HCT116 (cell line): ENCODE results near the gene ANKRA2. TPM values are rescaled to one million over a fixed set of nuclear protein-coding genes. Genes with fewer than 3 reads are reported as not detected.

ENCODE experiments used
- ATAC-seq: fragments of 200-7000 bp; cut with Tn5 transposase; 2 replicates; pipeline ENCODE4 v1.9.1; 2020; ENCODE audit warnings: mild to moderate bottlenecking, moderate library complexity
- BruUV-seq: library from RNA; stranded (reverse); fragments of 400-500 nt; replicated peaks from 2 replicates; lab custom pipeline; 2021; lab: Mats Ljungman, UMichigan
- CTCF ChIA-PET: fragments of 300-600 bp; sonication (Branson Sonifier 250); formaldehyde crosslinking; loops from one replicate; lab custom pipeline; 2021; ENCODE audit warnings: antibody characterized with exemption; lab: Charles Lee
- POLR2A ChIA-PET: fragments of 300-600, 350-600 bp; sonication (Branson Sonifier 250); formaldehyde crosslinking; loops from one replicate; lab custom pipeline; 2021; ENCODE audit warnings: antibody characterized with exemption; lab: Charles Lee
- RAD21 ChIA-PET, 2 experiments: fragments of 300-600 bp; sonication (Branson Sonifier 250); formaldehyde crosslinking; loops; one replicate each; lab custom pipeline; 2023; ENCODE audit warnings: low total read pairs in 2 of 2; ENCODE audit not compliant: uncharacterized antibody in 2 of 2, unreplicated experiment in 2 of 2, low non-redundant PET in 1 of 2; lab: Charles Lee
- DNase-seq: peaks from one replicate; pipeline ENCODE4 v3.0.0-alpha.2; 2010; ENCODE audit warnings: low read depth, low spot score
- H2AFZ ChIP-seq: fragments of 200-600 bp; shearing (Covaris generic), sonication (generic); 2 replicates; pipeline ENCODE4 v1.6.1; 2017; ENCODE audit warnings: low read depth, mixed run types, mixed read lengths, antibody characterized with exemption, low read length; ENCODE audit not compliant: poor library complexity, severe bottlenecking
- H3K27ac ChIP-seq: 2 replicates; pipeline ENCODE4 v1.5.1; 2012; ENCODE audit warnings: low read depth, low read length
- H3K27me3 ChIP-seq: fragments of 200-600 bp; sonication (generic); 2 replicates; pipeline ENCODE4 v1.6.1; 2016; ENCODE audit warnings: mixed run types, low read length, mixed read lengths; ENCODE audit not compliant: insufficient read depth
- H3K36me3 ChIP-seq, 2 experiments: fragments of 200-500 bp in 1 of 2; fragments of 200-600 bp in 1 of 2; sonication (Bioruptor generic) in 1 of 2; sonication (generic) in 1 of 2; 2 replicates each; pipeline versions ENCODE4 v1.5.1 to v1.6.1; 2014 to 2016; ENCODE audit warnings: low read length in 2 of 2, inconsistent platforms in 1 of 2, mixed read lengths in 1 of 2, mixed run types in 1 of 2; ENCODE audit not compliant: insufficient read depth in 2 of 2, control insufficient read depth in 1 of 2
- H3K4me1 ChIP-seq, 2 experiments: fragments of 200-600 bp in 1 of 2; sonication (generic) in 1 of 2; 2 replicates each; pipeline versions ENCODE4 v1.5.1 to v1.6.1; 2012 to 2017; ENCODE audit warnings: low read length in 2 of 2, inconsistent platforms in 1 of 2, mild to moderate bottlenecking in 1 of 2, mixed read lengths in 1 of 2, mixed run types in 1 of 2, moderate library complexity in 1 of 2; ENCODE audit not compliant: insufficient read depth in 2 of 2, control insufficient read depth in 1 of 2
- H3K4me2 ChIP-seq: fragments of 200-600 bp; sonication (generic); 2 replicates; pipeline ENCODE4 v1.6.1; 2017; ENCODE audit warnings: mixed run types, low read length, mixed read lengths
- H3K4me3 ChIP-seq, 2 experiments: fragments of 200-600 bp in 1 of 2; sonication (generic) in 1 of 2; replicated peaks in 1 of 2; 2 replicates each; pipeline ENCODE4 v1.5.1; 2011 to 2016; ENCODE audit warnings: low read length in 2 of 2, control low read depth in 1 of 2, low read depth in 1 of 2, mild to moderate bottlenecking in 1 of 2, mixed read lengths in 1 of 2, mixed run types in 1 of 2
- H3K79me2 ChIP-seq: fragments of 200-600 bp; sonication (generic); 2 replicates; pipeline ENCODE4 v1.6.1; 2017; ENCODE audit warnings: mild to moderate bottlenecking, mixed run types, low read length, moderate library complexity, mixed read lengths; ENCODE audit not compliant: insufficient read depth
- H3K9ac ChIP-seq: fragments of 200-600 bp; sonication (generic); 2 replicates; pipeline ENCODE4 v1.6.1; 2016; ENCODE audit warnings: low read length, mixed read lengths
- H3K9me2 ChIP-seq: fragments of 200-600 bp; sonication (generic), shearing (Covaris generic); 2 replicates; pipeline ENCODE4 v1.6.1; 2017; ENCODE audit warnings: mixed run types, mild to moderate bottlenecking, moderate library complexity; ENCODE audit not compliant: insufficient read depth
- H3K9me3 ChIP-seq, 2 experiments: fragments of 200-500 bp in 1 of 2; fragments of 200-600 bp in 1 of 2; sonication (Bioruptor generic) in 1 of 2; sonication (generic) in 1 of 2; 2 replicates each; pipeline ENCODE4 v1.6.1; 2014 to 2017; ENCODE audit warnings: low read length in 2 of 2, mixed read lengths in 2 of 2, inconsistent platforms in 1 of 2, low read depth in 1 of 2, mild to moderate bottlenecking in 1 of 2, mixed run types in 1 of 2, moderate library complexity in 1 of 2; ENCODE audit not compliant: control insufficient read depth in 1 of 2, insufficient read depth in 1 of 2
- H4K20me1 ChIP-seq: fragments of 200-600 bp; sonication (generic), shearing (Covaris generic); 2 replicates; pipeline ENCODE4 v1.6.1; 2017; ENCODE audit warnings: mixed run types, mild to moderate bottlenecking, moderate library complexity; ENCODE audit not compliant: insufficient read depth
- CBX3 ChIP-seq: IDR thresholded peaks from 2 replicates; pipeline ENCODE4 v1.6.1; 2012; ENCODE audit warnings: low read depth
- CEBPB ChIP-seq: IDR thresholded peaks from 2 replicates; pipeline ENCODE4 v1.6.1; 2012; ENCODE audit warnings: low read depth
- EGR1 ChIP-seq: IDR thresholded peaks from 2 replicates; pipeline ENCODE4 v1.6.1; 2012; ENCODE audit warnings: low read depth
- ELF1 ChIP-seq: IDR thresholded peaks from 2 replicates; pipeline ENCODE4 v1.6.1; 2012; ENCODE audit warnings: low read depth, borderline replicate concordance
- EZH2 ChIP-seq: fragments of 200-600 bp; sonication (generic); IDR thresholded peaks from 2 replicates; pipeline ENCODE4 v1.6.1; 2017; ENCODE audit warnings: antibody characterized with exemption, mixed run types
- EZH2phosphoT487 ChIP-seq: fragments of 200-600 bp; IDR thresholded peaks from 2 replicates; pipeline ENCODE4 v1.6.1; 2018; ENCODE audit warnings: antibody characterized with exemption, borderline replicate concordance
- FOSL1 ChIP-seq: IDR thresholded peaks from 2 replicates; pipeline ENCODE4 v1.6.1; 2012; ENCODE audit warnings: low read depth
- JUND ChIP-seq: IDR thresholded peaks from 2 replicates; pipeline ENCODE4 v1.6.1; 2012
- POLR2AphosphoS5 ChIP-seq: IDR thresholded peaks from 2 replicates; pipeline ENCODE4 v1.6.1; 2011; ENCODE audit warnings: mild to moderate bottlenecking, low read depth, low read length, moderate library complexity
- RAD21 ChIP-seq: IDR thresholded peaks from 2 replicates; pipeline ENCODE4 v1.6.1; 2012; ENCODE audit warnings: low read depth, mild to moderate bottlenecking
- SIN3A ChIP-seq: IDR thresholded peaks from 2 replicates; pipeline ENCODE4 v1.6.1; 2012; ENCODE audit warnings: low read depth
- SP1 ChIP-seq: IDR thresholded peaks from 2 replicates; pipeline ENCODE4 v1.6.1; 2012; ENCODE audit warnings: low read depth
- SRF ChIP-seq: IDR thresholded peaks from 2 replicates; pipeline ENCODE4 v1.6.1; 2012; ENCODE audit warnings: low read depth
- TCF7L2 ChIP-seq: IDR thresholded peaks from 2 replicates; pipeline ENCODE4 v1.7.0; 2011; ENCODE audit warnings: borderline replicate concordance, inconsistent platforms; ENCODE audit not compliant: insufficient read depth, insufficient read length; ENCODE audit errors: extremely low read depth
- YY1 ChIP-seq: IDR thresholded peaks from 2 replicates; pipeline ENCODE4 v1.6.1; 2011; ENCODE audit warnings: low read length, low read depth, moderate library complexity, mild to moderate bottlenecking; ENCODE audit not compliant: insufficient replicate concordance; ENCODE audit errors: extremely low read depth
- ZFX ChIP-seq: fragments of 450-650 bp; IDR thresholded peaks from 2 replicates; pipeline ENCODE4 v1.6.1; 2017
- ZNF274 ChIP-seq: fragments of 200-500 bp; sonication (Bioruptor generic); IDR thresholded peaks from 2 replicates; pipeline ENCODE4 v1.6.1; 2014; ENCODE audit warnings: mild to moderate bottlenecking, low read depth, low read length, inconsistent platforms
- intact Hi-C: fragments of 100-400 bp; cut with micrococcal nuclease; formaldehyde crosslinking; loops from 2 replicates; pipeline ENCODE4 v1.10.0; 2022
- total RNA-seq: library from RNA; stranded (reverse); gene quantifications from one replicate; pipeline ENCODE4 v1.2.1, GENCODE V29; 2021; ENCODE audit not compliant: unreplicated experiment
- TF ChIP-seq, protein P1 (sequence below), 3 experiments: fragments of 200-600 bp in 1 of 3; sonication (generic) in 1 of 3; IDR thresholded peaks in 2 of 3; conservative IDR thresholded peaks in 1 of 3; 2 replicates each; pipeline ENCODE4 v1.5.1; 2012 to 2017; ENCODE audit warnings: low read depth in 2 of 3, low read length in 2 of 3, antibody characterized with exemption in 1 of 3, borderline replicate concordance in 1 of 3, control low read depth in 1 of 3, mild to moderate bottlenecking in 1 of 3, mixed read lengths in 1 of 3, mixed run types in 1 of 3, moderate library complexity in 1 of 3; ENCODE audit not compliant: insufficient read depth in 1 of 3
- TF ChIP-seq, protein P2 (sequence below): IDR thresholded peaks from 2 replicates; pipeline ENCODE4 v1.6.1; 2012; ENCODE audit warnings: low read depth

ANKRA2 gene
- total RNA-seq, 1 experiment from 2014 or later, result 17.0 TPM

GRCh38 chr5:73529081-73529480, 36.4 kb downstream of the ANKRA2 start:
- CTCF ChIA-PET, result no interaction called here
- no peak for DNase-seq
- Histone ChIP-seq H3K79me2 (no peaks in the 10 kb centered on the region), H3K4me1 (0 out of 4 replicates have a peak, but pooled peaks cover 0 to 3% of the 10 kb centered on the region in 2 experiments), H3K9me2 (no peaks in the 10 kb centered on the region), H4K20me1 (no peaks in the 10 kb centered on the region), H3K4me3 (no peak overlapping the region), H3K27me3 (no peaks in the 10 kb centered on the region), H2AFZ (no peak overlapping the region), H3K4me2 (no peak overlapping the region), H3K36me3 (no peaks in the 10 kb centered on the region), H3K9me3 (no peaks in the 10 kb centered on the region), H3K9ac (no peak overlapping the region), H3K27ac (no peak overlapping the region)
- TF ChIP-seq ZFX (no peak), POLR2AphosphoS5 (no peak), SIN3A (no peak), EGR1 (no peak), YY1 (no peak), SP1 (no peak), TCF7L2 (no peak), RAD21 (no peak), JUND (no peak), SRF (no peak), ELF1 (no peak), ZNF274 (no peak), CEBPB (no peak), FOSL1 (no peak), CBX3 (no peak), EZH2phosphoT487 (no peak), EZH2 (no peak)
- TF ChIP-seq, protein P1, sequence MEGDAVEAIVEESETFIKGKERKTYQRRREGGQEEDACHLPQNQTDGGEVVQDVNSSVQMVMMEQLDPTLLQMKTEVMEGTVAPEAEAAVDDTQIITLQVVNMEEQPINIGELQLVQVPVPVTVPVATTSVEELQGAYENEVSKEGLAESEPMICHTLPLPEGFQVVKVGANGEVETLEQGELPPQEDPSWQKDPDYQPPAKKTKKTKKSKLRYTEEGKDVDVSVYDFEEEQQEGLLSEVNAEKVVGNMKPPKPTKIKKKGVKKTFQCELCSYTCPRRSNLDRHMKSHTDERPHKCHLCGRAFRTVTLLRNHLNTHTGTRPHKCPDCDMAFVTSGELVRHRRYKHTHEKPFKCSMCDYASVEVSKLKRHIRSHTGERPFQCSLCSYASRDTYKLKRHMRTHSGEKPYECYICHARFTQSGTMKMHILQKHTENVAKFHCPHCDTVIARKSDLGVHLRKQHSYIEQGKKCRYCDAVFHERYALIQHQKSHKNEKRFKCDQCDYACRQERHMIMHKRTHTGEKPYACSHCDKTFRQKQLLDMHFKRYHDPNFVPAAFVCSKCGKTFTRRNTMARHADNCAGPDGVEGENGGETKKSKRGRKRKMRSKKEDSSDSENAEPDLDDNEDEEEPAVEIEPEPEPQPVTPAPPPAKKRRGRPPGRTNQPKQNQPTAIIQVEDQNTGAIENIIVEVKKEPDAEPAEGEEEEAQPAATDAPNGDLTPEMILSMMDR (IDR thresholded peaks at IDR 0.05 in 2 of 3, conservative IDR thresholded peaks at IDR 0.05 in 1 of 3; ENCODE audit: borderline replicate concordance in 1 of 3, insufficient read depth in 1 of 3, low read depth in 2 of 3, low read length in 2 of 3), result no peak
- TF ChIP-seq, protein P2, sequence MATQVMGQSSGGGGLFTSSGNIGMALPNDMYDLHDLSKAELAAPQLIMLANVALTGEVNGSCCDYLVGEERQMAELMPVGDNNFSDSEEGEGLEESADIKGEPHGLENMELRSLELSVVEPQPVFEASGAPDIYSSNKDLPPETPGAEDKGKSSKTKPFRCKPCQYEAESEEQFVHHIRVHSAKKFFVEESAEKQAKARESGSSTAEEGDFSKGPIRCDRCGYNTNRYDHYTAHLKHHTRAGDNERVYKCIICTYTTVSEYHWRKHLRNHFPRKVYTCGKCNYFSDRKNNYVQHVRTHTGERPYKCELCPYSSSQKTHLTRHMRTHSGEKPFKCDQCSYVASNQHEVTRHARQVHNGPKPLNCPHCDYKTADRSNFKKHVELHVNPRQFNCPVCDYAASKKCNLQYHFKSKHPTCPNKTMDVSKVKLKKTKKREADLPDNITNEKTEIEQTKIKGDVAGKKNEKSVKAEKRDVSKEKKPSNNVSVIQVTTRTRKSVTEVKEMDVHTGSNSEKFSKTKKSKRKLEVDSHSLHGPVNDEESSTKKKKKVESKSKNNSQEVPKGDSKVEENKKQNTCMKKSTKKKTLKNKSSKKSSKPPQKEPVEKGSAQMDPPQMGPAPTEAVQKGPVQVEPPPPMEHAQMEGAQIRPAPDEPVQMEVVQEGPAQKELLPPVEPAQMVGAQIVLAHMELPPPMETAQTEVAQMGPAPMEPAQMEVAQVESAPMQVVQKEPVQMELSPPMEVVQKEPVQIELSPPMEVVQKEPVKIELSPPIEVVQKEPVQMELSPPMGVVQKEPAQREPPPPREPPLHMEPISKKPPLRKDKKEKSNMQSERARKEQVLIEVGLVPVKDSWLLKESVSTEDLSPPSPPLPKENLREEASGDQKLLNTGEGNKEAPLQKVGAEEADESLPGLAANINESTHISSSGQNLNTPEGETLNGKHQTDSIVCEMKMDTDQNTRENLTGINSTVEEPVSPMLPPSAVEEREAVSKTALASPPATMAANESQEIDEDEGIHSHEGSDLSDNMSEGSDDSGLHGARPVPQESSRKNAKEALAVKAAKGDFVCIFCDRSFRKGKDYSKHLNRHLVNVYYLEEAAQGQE, result no peak
- no TSS peak for BruUV-seq
- RAD21 ChIA-PET, result no interaction called here
- POLR2A ChIA-PET, result no interaction called here
- ATAC-seq, result no peak
- intact Hi-C loops, result no loop called here
